ENCODE measurements around the gene SCAMP1. TPM values are rescaled to one million over a fixed set of nuclear protein-coding genes. Genes with fewer than 3 reads are reported as not detected.

The SCAMP1 gene
- total and polyA plus RNA-seq, 2 of the 13 experiments (the other 11 are each of a cell fraction or from before 2014, with no cell fraction given) = 18.2 to 33.7 TPM

- TF ChIP-seq SNRNP70 (IDR thresholded peaks at IDR 0.05; ENCODE audit: low read depth, low read length) (no peak), ZNF891 (CRISPR knock-in tag; IDR thresholded peaks at IDR 0.05) (no peak), ZNF350 (CRISPR knock-in tag; IDR thresholded peaks at IDR 0.05; ENCODE audit: borderline replicate concordance, low read depth) (no peak; the same call in 1 of the 2 replicates), HNF4G (IDR thresholded peaks at IDR 0.05; ENCODE audit: borderline replicate concordance, low read depth, low read length) (peak; percentile 71), HNF4G (CRISPR knock-in tag; IDR thresholded peaks at IDR 0.05; ENCODE audit: borderline replicate concordance, low read depth) (no peak), THYN1 (CRISPR knock-in tag; IDR thresholded peaks at IDR 0.05; ENCODE audit: borderline replicate concordance, low read depth) (no peak), CSRNP2 (CRISPR knock-in tag; conservative IDR thresholded peaks at IDR 0.05; ENCODE audit: low read depth) (no peak), MYPOP (CRISPR knock-in tag; IDR thresholded peaks at IDR 0.05) (peak; percentile 47; the same call in 1 of the 2 replicates), SAFB2 (CRISPR knock-in tag; IDR thresholded peaks at IDR 0.05; ENCODE audit: borderline replicate concordance, low read depth) (no peak; the same call in 1 of the 2 replicates), AGO1 (IDR thresholded peaks at IDR 0.05; ENCODE audit: low read depth, low read length, poor library complexity, severe bottlenecking) (no peak), REST (IDR thresholded peaks at IDR 0.05; ENCODE audit: borderline replicate concordance in 1 of 2, low read depth in 1 of 2, low read length in 2 of 2) (no peak; a peak in 1 of 4 replicates), NRL (CRISPR knock-in tag; IDR thresholded peaks at IDR 0.05; ENCODE audit: borderline replicate concordance) (no peak), ZNF724P (CRISPR knock-in tag; IDR thresholded peaks at IDR 0.05; ENCODE audit: borderline replicate concordance) (no peak), ZNF703 (CRISPR knock-in tag; IDR thresholded peaks at IDR 0.05; ENCODE audit: borderline replicate concordance) (no peak), LRRFIP1 (CRISPR knock-in tag; conservative IDR thresholded peaks at IDR 0.05) (no peak), ZNF75D (CRISPR knock-in tag; IDR thresholded peaks at IDR 0.05; ENCODE audit: borderline replicate concordance) (no peak), ZNF460 (CRISPR knock-in tag; IDR thresholded peaks at IDR 0.05; ENCODE audit: borderline replicate concordance) (peak; percentile 48; the same call in 1 of the 2 replicates), CENPT (CRISPR knock-in tag; IDR thresholded peaks at IDR 0.05; ENCODE audit: low read depth) (no peak)
Measured at GRCh38 chr5:78518365-78519197, 158.2 kb downstream of the SCAMP1 start (continued).

All from HepG2 (cell line).